NCI-H1092 treated with DMSO at 0.1 percent for 48 hours (cell line): ENCODE results near the gene IQCK.
"Not testable (repeated sequence)": the region's sequence is repeated elsewhere in the genome, so short reads cannot be mapped to it uniquely, and the experiment has no call there.

ENCODE experiments used
- DNase-seq: peaks from one replicate; lab custom pipeline; 2025; lab: John Stamatoyannopoulos, UW

IQCK gene

GRCh38 chr16:19717741-19718623, at the start of gene IQCK, which contains the start of gene KNOP1:
Gene IQCK (plus strand): TSS chr16:19718271. CDS start chr16:19718307, 36 bp downstream.
Gene KNOP1 (minus strand): TSS chr16:19718227. CDS start chr16:19715035, 3,192 bp downstream.
- DNase-seq = peak; percentile 87

GRCh38 chr16:19672378-19672777, 45.7 kb upstream of the IQCK start:
- no peak for DNase-seq

- DNase-seq = no peak
Observed at GRCh38 chr16:19674485-19674884, 43.6 kb upstream of the IQCK start.

GRCh38 chr16:19677402-19677801, 40.7 kb upstream of the IQCK start:
- no peak for DNase-seq

GRCh38 chr16:19678804-19679203, 39.3 kb upstream of the IQCK start:
- DNase-seq = no peak

- not testable (repeated sequence) for DNase-seq
Observed at GRCh38 chr16:19679281-19679680, 38.8 kb upstream of the IQCK start.

GRCh38 chr16:19680881-19681340, 37.2 kb upstream of the IQCK start:
- DNase-seq = peak; percentile 36

- DNase-seq = no peak
Observed at GRCh38 chr16:19681637-19682036, 36.4 kb upstream of the IQCK start.

GRCh38 chr16:19683453-19684236, 34.4 kb upstream of the IQCK start:
- no peak for DNase-seq

- no peak for DNase-seq
Observed at GRCh38 chr16:19685176-19685575, 32.9 kb upstream of the IQCK start.

GRCh38 chr16:19687279-19687678, 30.8 kb upstream of the IQCK start:
- no peak for DNase-seq

GRCh38 chr16:19688396-19689024, 29.6 kb upstream of the IQCK start:
- DNase-seq = no peak

GRCh38 chr16:19689342-19689741, 28.7 kb upstream of the IQCK start:
- DNase-seq = no peak

- no peak for DNase-seq
Observed at GRCh38 chr16:19690196-19690595, 27.9 kb upstream of the IQCK start.

GRCh38 chr16:19691161-19691711, 26.8 kb upstream of the IQCK start:
- no peak for DNase-seq

GRCh38 chr16:19694989-19695388, 23.1 kb upstream of the IQCK start:
- DNase-seq = no peak

- DNase-seq = peak; percentile 91
Observed at GRCh38 chr16:19696328-19696727, 21.7 kb upstream of the IQCK start.

GRCh38 chr16:19696961-19697360, 21.1 kb upstream of the IQCK start:
- peak; percentile 94 for DNase-seq

GRCh38 chr16:19697756-19698318, 20.2 kb upstream of the IQCK start:
- no peak for DNase-seq

- DNase-seq = peak; percentile 7
Observed at GRCh38 chr16:19698480-19699465, 19.3 kb upstream of the IQCK start.
